ENCODE data around the gene KDM4B. TPM values are rescaled to one million over a fixed set of nuclear protein-coding genes. Genes with fewer than 3 reads are reported as not detected.

KDM4B gene
- total and polyA plus RNA-seq, 9 donors: 5.2 to 62.9 (median 46.4) TPM

DNA sequence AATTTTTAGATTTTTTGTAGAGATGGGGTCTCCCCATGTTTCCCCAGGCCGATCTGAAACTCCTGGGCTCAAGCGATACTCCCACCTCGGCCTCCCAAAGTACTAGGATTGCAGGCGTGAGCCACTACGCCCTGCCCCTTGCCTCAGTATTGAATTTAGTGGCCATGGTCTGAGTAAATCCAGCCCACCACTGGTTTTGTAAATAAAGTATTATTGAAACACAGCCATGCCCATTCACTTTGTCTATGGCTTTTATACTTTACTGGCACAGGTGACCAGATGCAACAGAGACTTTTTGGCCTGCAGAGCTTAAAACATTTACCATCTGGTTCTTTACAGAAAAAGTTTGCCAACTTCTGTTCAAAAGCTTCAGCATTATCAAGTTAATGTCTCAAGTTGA is 227.9 kb downstream of the KDM4B start:
- Histone ChIP-seq H3K9me3 (peaks cover 0 to 3% of the 10 kb centered on the region in 2 donors), H3K4me3 (no peak overlapping the region), H3K27ac (no peak overlapping the region), H3K27me3 (no peaks in the 10 kb centered on the region), H3K4me1 (ENCODE audit: insufficient read depth) (no peaks in the 10 kb centered on the region), H3K36me3 (no peaks in the 10 kb centered on the region)
- TF ChIP-seq EP300 (IDR thresholded peaks at IDR 0.05) (no peak), POLR2A (IDR thresholded peaks at IDR 0.05) (no peak)
- TF ChIP-seq, protein P1, sequence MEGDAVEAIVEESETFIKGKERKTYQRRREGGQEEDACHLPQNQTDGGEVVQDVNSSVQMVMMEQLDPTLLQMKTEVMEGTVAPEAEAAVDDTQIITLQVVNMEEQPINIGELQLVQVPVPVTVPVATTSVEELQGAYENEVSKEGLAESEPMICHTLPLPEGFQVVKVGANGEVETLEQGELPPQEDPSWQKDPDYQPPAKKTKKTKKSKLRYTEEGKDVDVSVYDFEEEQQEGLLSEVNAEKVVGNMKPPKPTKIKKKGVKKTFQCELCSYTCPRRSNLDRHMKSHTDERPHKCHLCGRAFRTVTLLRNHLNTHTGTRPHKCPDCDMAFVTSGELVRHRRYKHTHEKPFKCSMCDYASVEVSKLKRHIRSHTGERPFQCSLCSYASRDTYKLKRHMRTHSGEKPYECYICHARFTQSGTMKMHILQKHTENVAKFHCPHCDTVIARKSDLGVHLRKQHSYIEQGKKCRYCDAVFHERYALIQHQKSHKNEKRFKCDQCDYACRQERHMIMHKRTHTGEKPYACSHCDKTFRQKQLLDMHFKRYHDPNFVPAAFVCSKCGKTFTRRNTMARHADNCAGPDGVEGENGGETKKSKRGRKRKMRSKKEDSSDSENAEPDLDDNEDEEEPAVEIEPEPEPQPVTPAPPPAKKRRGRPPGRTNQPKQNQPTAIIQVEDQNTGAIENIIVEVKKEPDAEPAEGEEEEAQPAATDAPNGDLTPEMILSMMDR (IDR thresholded peaks at IDR 0.05): no peak
- intact Hi-C loops (cut with DNase I): no loop called here
- 94 to 98% (median 96%) methylated on average over 5 of the region's 5 CpGs for WGBS, 3 donors
- no peak for DNase-seq

DNA sequence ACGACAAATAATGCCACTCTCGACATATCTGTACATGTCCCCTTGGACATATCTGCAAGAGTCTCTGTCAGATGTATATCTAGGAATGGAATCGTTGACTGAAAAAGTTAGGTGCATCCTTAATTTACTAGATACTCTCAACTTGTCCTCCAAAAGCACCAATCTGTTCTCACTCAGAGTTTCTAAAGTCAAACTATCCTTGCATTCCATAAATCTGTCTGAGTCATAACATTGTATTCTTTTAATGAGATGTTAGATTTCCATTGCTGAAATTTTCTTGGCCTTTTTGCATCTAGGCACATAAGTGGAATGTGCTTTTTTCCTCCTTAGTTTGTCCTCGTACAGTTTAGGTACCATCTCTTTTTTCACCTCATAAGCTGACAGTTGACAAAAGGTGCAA is 231.9 kb downstream of the KDM4B start:
- H3K27me3 ChIP-seq: no peaks in the 10 kb centered on the region
- TF ChIP-seq, protein P1 (IDR thresholded peaks at IDR 0.05): no peak
- no peak for TF ChIP-seq POLR2A (IDR thresholded peaks at IDR 0.05)
- TF ChIP-seq EP300 (IDR thresholded peaks at IDR 0.05): no peak
- H3K9me3 ChIP-seq: peaks cover 0 to 3% of the 10 kb centered on the region in 2 donors
- no peak overlapping the region for H3K27ac ChIP-seq
- H3K4me1 ChIP-seq (ENCODE audit: insufficient read depth): no peaks in the 10 kb centered on the region
- 89 to 94% (median 91%) methylated on average over 4 of the region's 4 CpGs for WGBS, 3 donors
- intact Hi-C loops (cut with DNase I): loop anchor here in 1 of 4 donors (10.0 kb wide), 1 partner anchor 156 kb away; no protein-coding TSS in a partner anchor
- no peak for DNase-seq
- H3K36me3 ChIP-seq: no peaks in the 10 kb centered on the region
- H3K4me3 ChIP-seq: no peak overlapping the region

GRCh38 chr19:5202553-5202952 is 233.6 kb downstream of the KDM4B start:
- Histone ChIP-seq H3K9me3 (peaks cover 0 to 3% of the 10 kb centered on the region in 2 donors), H3K27ac (no peak overlapping the region), H3K36me3 (no peaks in the 10 kb centered on the region), H3K4me1 (ENCODE audit: insufficient read depth) (peaks cover 2% of the 10 kb centered on the region), H3K4me3 (no peak overlapping the region), H3K27me3 (no peaks in the 10 kb centered on the region)
- TF ChIP-seq EP300 (IDR thresholded peaks at IDR 0.05): no peak
- TF ChIP-seq, protein P1 (IDR thresholded peaks at IDR 0.05): no peak
- TF ChIP-seq POLR2A (IDR thresholded peaks at IDR 0.05): no peak
- intact Hi-C loops (cut with DNase I): loop anchor here in 1 of 4 donors (10.0 kb wide), 1 partner anchor 158 kb away; no protein-coding TSS in a partner anchor
- DNase-seq: no peak
- 95 to 99% (median 98%) methylated on average over 4 of the region's 4 CpGs for WGBS, 3 donors

Small RNA genes lying within 50 kb of the gene (microRNA-seq; reads per million reads assigned to microRNA genes)
- 0 to 0.16 (median 0) reads per million in 3 donors for gene MIR4747

Small RNA genes lying within 50 kb of the gene (small RNA-seq; reads per million reads assigned to genes)
- gene MIR4747: not detected

Other genes starting within 250 kb of the KDM4B start
- gene DPP9, start 245.3 kb upstream of the KDM4B start, total RNA-seq: 10 to 100 TPM; 26.9 to 69.5 (median 44.3) TPM
- 10 to 100 TPM; 14.4 to 29.3 TPM for gene DPP9, start 245.3 kb upstream of the KDM4B start, polyA plus RNA-seq
- gene FEM1A, start 177.4 kb upstream of the KDM4B start, total RNA-seq: 10 to 100 TPM in 2 of 7 donors, 1 to 10 TPM in 5; 7.4 to 11.4 (median 9.1) TPM
- gene FEM1A, start 177.4 kb upstream of the KDM4B start, polyA plus RNA-seq: 1 to 10 TPM; 3.6 to 4.4 TPM
- 10 to 100 TPM in 2 of 7 donors, 1 to 10 TPM in 5; 3.6 to 13.3 (median 9.6) TPM for gene TICAM1, start 137.4 kb upstream of the KDM4B start, total RNA-seq
- gene TICAM1, start 137.4 kb upstream of the KDM4B start, polyA plus RNA-seq: 1 to 10 TPM; 2.5 to 7.8 TPM
- 10 to 100 TPM; 26.1 to 83.9 (median 73.7) TPM for gene PLIN3, start 101.4 kb upstream of the KDM4B start, total RNA-seq
- gene PLIN3, start 101.4 kb upstream of the KDM4B start, polyA plus RNA-seq: 10 to 100 TPM; 48.7 to 51.9 TPM
- 1 to 10 TPM in 1 of 7 donors, under 1 TPM in 4, not detected in 2; 0.15 to 1.2 (median 0.28) TPM for gene ARRDC5, start 66.2 kb upstream of the KDM4B start, total RNA-seq
- under 1 TPM in 1 of 2 donors, not detected in 1; 0.07 TPM for gene ARRDC5, start 66.2 kb upstream of the KDM4B start, polyA plus RNA-seq
- gene UHRF1, start 59.6 kb upstream of the KDM4B start, total RNA-seq: 1 to 10 TPM in 2 of 7 donors, under 1 TPM in 5; 0.18 to 4.0 (median 0.50) TPM
- gene UHRF1, start 59.6 kb upstream of the KDM4B start, polyA plus RNA-seq: under 1 TPM; 0.42 to 0.86 TPM